ENCODE measurements around the gene PHKG2.

- TF ChIP-seq RAD21 (conservative IDR thresholded peaks at IDR 0.05) (no peak), TAF1 (IDR thresholded peaks at IDR 0.05; ENCODE audit: low read depth) (no peak), EZH2 (IDR thresholded peaks at IDR 0.05; ENCODE audit: borderline replicate concordance, insufficient read depth, low read length, poor library complexity, severe bottlenecking) (no peak)
- TF ChIP-seq, protein P1, sequence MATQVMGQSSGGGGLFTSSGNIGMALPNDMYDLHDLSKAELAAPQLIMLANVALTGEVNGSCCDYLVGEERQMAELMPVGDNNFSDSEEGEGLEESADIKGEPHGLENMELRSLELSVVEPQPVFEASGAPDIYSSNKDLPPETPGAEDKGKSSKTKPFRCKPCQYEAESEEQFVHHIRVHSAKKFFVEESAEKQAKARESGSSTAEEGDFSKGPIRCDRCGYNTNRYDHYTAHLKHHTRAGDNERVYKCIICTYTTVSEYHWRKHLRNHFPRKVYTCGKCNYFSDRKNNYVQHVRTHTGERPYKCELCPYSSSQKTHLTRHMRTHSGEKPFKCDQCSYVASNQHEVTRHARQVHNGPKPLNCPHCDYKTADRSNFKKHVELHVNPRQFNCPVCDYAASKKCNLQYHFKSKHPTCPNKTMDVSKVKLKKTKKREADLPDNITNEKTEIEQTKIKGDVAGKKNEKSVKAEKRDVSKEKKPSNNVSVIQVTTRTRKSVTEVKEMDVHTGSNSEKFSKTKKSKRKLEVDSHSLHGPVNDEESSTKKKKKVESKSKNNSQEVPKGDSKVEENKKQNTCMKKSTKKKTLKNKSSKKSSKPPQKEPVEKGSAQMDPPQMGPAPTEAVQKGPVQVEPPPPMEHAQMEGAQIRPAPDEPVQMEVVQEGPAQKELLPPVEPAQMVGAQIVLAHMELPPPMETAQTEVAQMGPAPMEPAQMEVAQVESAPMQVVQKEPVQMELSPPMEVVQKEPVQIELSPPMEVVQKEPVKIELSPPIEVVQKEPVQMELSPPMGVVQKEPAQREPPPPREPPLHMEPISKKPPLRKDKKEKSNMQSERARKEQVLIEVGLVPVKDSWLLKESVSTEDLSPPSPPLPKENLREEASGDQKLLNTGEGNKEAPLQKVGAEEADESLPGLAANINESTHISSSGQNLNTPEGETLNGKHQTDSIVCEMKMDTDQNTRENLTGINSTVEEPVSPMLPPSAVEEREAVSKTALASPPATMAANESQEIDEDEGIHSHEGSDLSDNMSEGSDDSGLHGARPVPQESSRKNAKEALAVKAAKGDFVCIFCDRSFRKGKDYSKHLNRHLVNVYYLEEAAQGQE (IDR thresholded peaks at IDR 0.05; ENCODE audit: borderline replicate concordance) = no peak
- TF ChIP-seq, protein P2, sequence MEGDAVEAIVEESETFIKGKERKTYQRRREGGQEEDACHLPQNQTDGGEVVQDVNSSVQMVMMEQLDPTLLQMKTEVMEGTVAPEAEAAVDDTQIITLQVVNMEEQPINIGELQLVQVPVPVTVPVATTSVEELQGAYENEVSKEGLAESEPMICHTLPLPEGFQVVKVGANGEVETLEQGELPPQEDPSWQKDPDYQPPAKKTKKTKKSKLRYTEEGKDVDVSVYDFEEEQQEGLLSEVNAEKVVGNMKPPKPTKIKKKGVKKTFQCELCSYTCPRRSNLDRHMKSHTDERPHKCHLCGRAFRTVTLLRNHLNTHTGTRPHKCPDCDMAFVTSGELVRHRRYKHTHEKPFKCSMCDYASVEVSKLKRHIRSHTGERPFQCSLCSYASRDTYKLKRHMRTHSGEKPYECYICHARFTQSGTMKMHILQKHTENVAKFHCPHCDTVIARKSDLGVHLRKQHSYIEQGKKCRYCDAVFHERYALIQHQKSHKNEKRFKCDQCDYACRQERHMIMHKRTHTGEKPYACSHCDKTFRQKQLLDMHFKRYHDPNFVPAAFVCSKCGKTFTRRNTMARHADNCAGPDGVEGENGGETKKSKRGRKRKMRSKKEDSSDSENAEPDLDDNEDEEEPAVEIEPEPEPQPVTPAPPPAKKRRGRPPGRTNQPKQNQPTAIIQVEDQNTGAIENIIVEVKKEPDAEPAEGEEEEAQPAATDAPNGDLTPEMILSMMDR (IDR thresholded peaks at IDR 0.05; ENCODE audit: poor library complexity, severe bottlenecking) = no peak
These were observed 6.7 kb upstream of the PHKG2 start for GRCh38 chr16:30741461-30741914.

Measured in neural cell (in vitro differentiated cells).